Retinal pigment epithelial cell (primary cell): ENCODE data around the gene NMT2.

Experiments used
- DNase-seq: peaks from one replicate; pipeline ENCODE4 v3.0.0-alpha.2; 2010; ENCODE audit warnings: low read depth
- H3K4me3 ChIP-seq: 2 replicates; pipeline ENCODE4 v1.5.1; 2011; ENCODE audit warnings: mild to moderate bottlenecking, low read length, control low read depth, moderate library complexity
- CTCF ChIP-seq: conservative IDR thresholded peaks from 2 replicates; pipeline ENCODE4 v1.5.1; 2011; ENCODE audit warnings: low read depth, low read length, control low read depth, inconsistent platforms

Gene NMT2

DNA sequence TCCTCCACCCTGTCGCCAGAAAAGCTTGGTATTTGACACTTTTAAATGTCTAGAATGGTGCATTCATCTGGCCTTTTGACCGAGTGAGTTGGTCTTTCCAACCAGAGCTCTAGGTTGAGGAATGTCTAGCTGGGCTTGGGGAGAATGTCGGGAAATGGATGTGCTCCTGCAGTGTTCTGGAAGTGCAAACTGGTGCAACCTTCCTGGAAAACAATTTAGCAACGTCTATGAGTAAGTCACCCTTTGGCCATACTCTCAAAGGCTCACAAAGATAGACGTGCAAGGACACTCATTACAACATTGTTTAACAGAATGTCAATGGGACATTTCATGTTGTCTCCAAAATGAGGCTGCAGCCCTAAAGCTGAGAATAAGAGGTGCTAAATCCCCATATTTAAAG lies 12.2 kb upstream of the NMT2 start:
- DNase-seq, result no peak
- TF ChIP-seq CTCF, result no peak
- no peak overlapping the region for H3K4me3 ChIP-seq

DNA sequence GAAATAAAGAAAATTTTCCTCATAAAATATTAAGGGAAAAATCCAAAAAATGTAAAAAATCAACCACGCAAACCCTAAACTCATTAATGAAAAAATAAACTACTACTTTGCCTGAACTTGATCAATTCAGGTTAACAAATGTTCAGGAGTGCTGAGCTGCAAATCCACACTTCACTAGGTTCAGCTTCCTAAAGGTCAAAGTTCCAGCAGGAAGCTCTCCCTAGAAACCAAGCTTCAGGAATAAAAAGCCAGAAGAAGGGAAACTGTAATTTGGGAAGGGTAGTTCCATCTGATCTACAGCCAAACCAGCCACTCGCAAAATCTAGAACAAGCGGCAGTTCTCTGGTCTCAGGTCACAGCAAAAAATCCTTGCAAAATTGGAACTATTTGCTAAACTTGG lies 7.8 kb upstream of the NMT2 start:
- no peak for TF ChIP-seq CTCF
- DNase-seq, result no peak

DNA sequence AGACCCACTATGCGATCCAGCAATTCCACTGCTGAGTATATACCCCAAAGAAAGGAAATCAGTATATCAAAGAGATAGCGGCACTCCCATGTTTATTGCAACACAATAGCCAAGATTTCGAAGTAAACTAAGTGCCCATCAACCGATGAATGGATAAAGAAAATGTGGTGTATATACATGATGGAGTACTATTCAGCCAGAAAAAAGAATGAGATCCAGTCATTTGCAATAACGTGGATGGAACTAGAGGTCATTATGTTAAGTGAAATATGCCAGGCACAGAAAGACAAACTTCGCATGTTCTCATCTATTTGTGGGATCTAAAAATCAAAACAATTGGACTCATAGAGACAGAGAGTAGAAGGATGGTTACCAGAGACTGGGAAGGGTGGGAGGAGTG lies 7.1 kb upstream of the NMT2 start:
- no peak for DNase-seq
- no peak overlapping the region for H3K4me3 ChIP-seq
- no peak for TF ChIP-seq CTCF

More for the DNA sequence above, 7.8 kb upstream of the NMT2 start:
- no peak overlapping the region for H3K4me3 ChIP-seq

DNA sequence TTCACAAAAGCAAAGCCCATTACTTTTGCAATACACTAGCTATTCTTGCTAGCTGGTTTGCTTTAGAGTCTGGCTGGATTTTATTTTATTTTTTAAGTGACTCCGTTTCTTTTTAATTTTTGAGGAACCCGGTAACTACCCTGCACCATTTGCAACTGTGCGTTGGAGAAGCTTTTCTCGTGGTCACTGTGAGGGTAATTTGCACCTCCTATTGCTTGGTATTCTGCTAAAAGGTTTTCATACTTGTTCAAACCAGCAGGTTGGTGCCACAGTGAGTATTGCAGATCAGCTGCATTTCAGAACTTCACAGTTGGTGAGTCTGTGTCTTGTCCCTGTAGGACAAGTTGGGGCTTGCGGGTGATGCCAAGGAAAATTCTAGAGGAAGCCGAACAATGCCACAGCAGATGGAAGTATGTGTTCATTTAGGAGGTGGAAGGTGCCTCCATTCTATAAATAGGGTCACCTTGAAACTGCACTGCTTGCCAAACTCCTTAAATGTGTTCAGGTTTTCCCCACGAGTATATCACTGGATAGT lies 3.9 kb upstream of the NMT2 start:
- H3K4me3 ChIP-seq, result no peak overlapping the region
- no peak for DNase-seq

DNA sequence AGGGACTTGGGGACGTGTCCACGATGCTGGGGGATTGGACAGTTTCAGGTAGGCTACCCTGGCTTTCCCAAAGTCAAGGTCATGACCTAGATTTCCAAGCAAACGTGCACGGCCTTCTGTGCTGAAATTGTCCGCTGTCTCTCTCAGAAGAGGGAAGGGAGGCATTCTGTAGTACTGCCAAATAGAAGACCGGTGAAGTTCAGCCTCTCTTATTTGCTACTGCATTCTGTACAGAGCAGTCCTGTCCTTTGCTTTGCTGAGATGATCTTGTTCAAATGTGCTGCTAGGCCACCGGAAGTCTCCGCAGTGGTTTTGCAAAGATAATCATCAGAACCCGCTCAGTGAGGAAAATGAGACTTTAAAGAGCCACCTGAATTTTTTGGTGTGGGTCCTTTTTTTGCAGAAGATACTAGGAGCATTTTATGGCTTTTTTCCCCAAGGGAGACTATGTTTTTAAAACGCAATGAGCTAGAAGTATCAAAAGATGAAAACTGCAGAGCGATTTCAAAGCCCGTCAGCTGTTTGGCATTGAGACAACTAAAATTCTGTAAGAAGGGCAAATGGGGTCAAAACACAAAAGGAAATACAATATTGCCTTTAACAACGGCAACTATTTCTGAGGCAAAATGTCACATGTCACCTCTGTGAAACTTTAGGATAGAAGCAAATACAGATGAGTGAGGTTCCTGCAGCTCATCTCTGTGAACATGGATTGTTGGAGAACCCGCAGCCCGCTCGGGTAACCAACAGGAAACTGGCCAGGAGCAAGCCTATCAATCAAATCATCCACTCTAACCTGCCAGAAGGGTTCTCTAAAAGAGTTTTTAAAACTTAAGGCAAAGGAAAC lies 1.3 kb upstream of the NMT2 start:
- H3K4me3 ChIP-seq, result no peak overlapping the region
- DNase-seq, result no peak
- no peak for TF ChIP-seq CTCF

More for the DNA sequence above, 3.9 kb upstream of the NMT2 start:
- no peak for TF ChIP-seq CTCF

DNA sequence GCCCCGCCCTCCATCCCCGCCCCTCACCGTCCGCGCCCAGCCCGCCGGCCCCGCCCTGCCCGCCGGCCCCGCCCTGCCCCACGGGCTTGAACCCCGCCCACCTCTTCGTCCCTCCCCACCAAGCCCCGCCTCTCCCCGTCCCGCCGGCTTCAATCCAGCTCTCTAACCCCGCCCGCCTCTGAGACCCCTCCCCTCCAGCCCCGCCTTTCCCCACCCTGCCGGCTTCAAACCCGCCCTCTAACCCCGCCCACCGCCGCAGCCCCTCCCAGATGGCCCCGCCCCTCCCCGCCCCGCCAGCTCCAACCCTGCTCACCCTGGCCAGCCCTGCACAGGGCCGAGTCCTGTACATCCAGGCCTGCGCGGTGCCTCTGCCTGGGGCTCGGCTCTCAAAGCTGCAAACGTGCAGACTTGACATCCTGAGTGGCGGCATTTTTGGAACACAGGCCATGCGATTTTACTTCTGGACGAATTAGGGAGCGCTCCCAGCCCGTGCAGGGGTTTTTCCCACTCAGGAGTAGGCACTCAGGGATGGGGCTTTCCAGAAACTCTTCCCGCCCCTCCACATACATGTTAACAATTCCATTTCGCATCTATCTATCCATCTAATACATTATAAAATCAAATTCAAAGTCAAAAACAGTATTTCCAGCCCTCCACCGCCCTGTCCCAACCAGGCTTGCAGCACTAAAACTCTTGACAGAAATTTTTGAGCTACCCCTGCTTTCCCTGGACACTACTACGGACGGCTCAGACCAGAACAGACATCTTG lies 477 bp upstream of the NMT2 start:
- DNase-seq, result peak; percentile 70
- TF ChIP-seq CTCF, result no peak
- H3K4me3 ChIP-seq, result peak overlapping the region; percentile 26
